Activated CD8-positive, alpha-beta memory T cell treated with anti-CD3 and anti-CD28 coated beads for 36 hours (primary cell): ENCODE results near the gene AFF3. TPM values are rescaled to one million over a fixed set of nuclear protein-coding genes. Genes with fewer than 3 reads are reported as not detected.

Experiments used
- CTCF ChIA-PET: fragments of 350-600 bp; sonication (Branson Sonifier 250); formaldehyde crosslinking; loops from one replicate; lab custom pipeline; 2021; ENCODE audit warnings: antibody characterized with exemption; lab: Charles Lee
- POLR2A ChIA-PET: fragments of 350-600 bp; sonication (Branson Sonifier 250); formaldehyde crosslinking; loops from one replicate; lab custom pipeline; 2021; ENCODE audit warnings: antibody characterized with exemption; lab: Charles Lee
- total RNA-seq, 2 experiments: library from RNA; stranded (reverse); gene quantifications; one replicate each; pipeline ENCODE4 v1.2.3, GENCODE V29; 2021

The AFF3 gene
- total RNA-seq, 2 experiments from 2014 or later, result 0.71 to 1.1 TPM

GRCh38 chr2:99595373-99595772 lies 547.0 kb downstream of the AFF3 start:
- ChIA-PET POLR2A (no interaction called here), CTCF (no interaction called here)

- ChIA-PET CTCF (no interaction called here), POLR2A (no interaction called here)
Observed at GRCh38 chr2:99593692-99594427, 548.5 kb downstream of the AFF3 start.

GRCh38 chr2:99576775-99577174 lies 565.6 kb downstream of the AFF3 start:
- POLR2A ChIA-PET, result no interaction called here
- CTCF ChIA-PET, result no interaction called here

GRCh38 chr2:99573634-99574251 lies 568.6 kb downstream of the AFF3 start:
- ChIA-PET POLR2A (no interaction called here), CTCF (no interaction called here)

GRCh38 chr2:99572373-99573164 lies 569.8 kb downstream of the AFF3 start:
- ChIA-PET POLR2A (no interaction called here), CTCF (no interaction called here)

- CTCF ChIA-PET, result no interaction called here
- POLR2A ChIA-PET, result no interaction called here
Observed at GRCh38 chr2:99571954-99572353, 570.4 kb downstream of the AFF3 start.

- CTCF ChIA-PET, result interaction anchor here (1.0 kb wide), 1 partner anchor 14 kb away, joined by 3 read pairs; no protein-coding TSS in a partner anchor
- POLR2A ChIA-PET, result no interaction called here
Observed at GRCh38 chr2:99571533-99571932, 570.9 kb downstream of the AFF3 start.

- CTCF ChIA-PET, result interaction anchor here (1.0 kb wide), 1 partner anchor 13 kb away, joined by 3 read pairs; no protein-coding TSS in a partner anchor
- POLR2A ChIA-PET, result no interaction called here
Observed at GRCh38 chr2:99571021-99571420, 571.4 kb downstream of the AFF3 start.

- POLR2A ChIA-PET, result no interaction called here
- CTCF ChIA-PET, result no interaction called here
Observed at GRCh38 chr2:99569386-99569785, 573.0 kb downstream of the AFF3 start.

GRCh38 chr2:99565227-99565626 lies 577.2 kb downstream of the AFF3 start:
- CTCF ChIA-PET, result no interaction called here
- POLR2A ChIA-PET, result no interaction called here

GRCh38 chr2:99562516-99562915 lies 579.9 kb downstream of the AFF3 start:
- POLR2A ChIA-PET, result no interaction called here
- CTCF ChIA-PET, result no interaction called here

- ChIA-PET CTCF (no interaction called here), POLR2A (no interaction called here)
Observed at GRCh38 chr2:99561804-99562203, 580.6 kb downstream of the AFF3 start.

GRCh38 chr2:99559075-99559662 lies 583.2 kb downstream of the AFF3 start:
- ChIA-PET POLR2A (interaction anchor here (0.5 kb wide), 1 partner anchor 484 kb away, joined by 3 read pairs; no protein-coding TSS in a partner anchor), CTCF (interaction anchor here (0.6 to 1.0 kb wide), 5 partner anchors 9 to 686 kb away, joined by 3 read pairs; no protein-coding TSS in a partner anchor)

GRCh38 chr2:99555404-99555803 lies 587.0 kb downstream of the AFF3 start:
- ChIA-PET CTCF (no interaction called here), POLR2A (no interaction called here)

GRCh38 chr2:99554871-99555270 lies 587.5 kb downstream of the AFF3 start:
- CTCF ChIA-PET, result no interaction called here

GRCh38 chr2:99554238-99554637 lies 588.2 kb downstream of the AFF3 start:
- ChIA-PET POLR2A (no interaction called here), CTCF (no interaction called here)

More at GRCh38 chr2:99554871-99555270, 587.5 kb downstream of the AFF3 start:
- POLR2A ChIA-PET, result no interaction called here

GRCh38 chr2:99552529-99552928 lies 589.9 kb downstream of the AFF3 start:
- CTCF ChIA-PET, result no interaction called here

GRCh38 chr2:99550368-99550767 lies 592.0 kb downstream of the AFF3 start:
- CTCF ChIA-PET, result no interaction called here
- POLR2A ChIA-PET, result no interaction called here

More at GRCh38 chr2:99552529-99552928, 589.9 kb downstream of the AFF3 start:
- POLR2A ChIA-PET, result no interaction called here

GRCh38 chr2:99545604-99546003 lies 596.8 kb downstream of the AFF3 start:
- CTCF ChIA-PET, result no interaction called here

GRCh38 chr2:99545066-99545465 lies 597.3 kb downstream of the AFF3 start:
- CTCF ChIA-PET, result no interaction called here
- POLR2A ChIA-PET, result no interaction called here

More at GRCh38 chr2:99545604-99546003, 596.8 kb downstream of the AFF3 start:
- POLR2A ChIA-PET, result no interaction called here
